Pancreas (tissue), 10 donors: ENCODE measurements around the gene SMARCD3. TPM values are rescaled to one million over a fixed set of nuclear protein-coding genes. Genes with fewer than 3 reads are reported as not detected.

Experiments
- ATAC-seq, 4 donors: fragments of 200-7000 bp; cut with Tn5 transposase; one replicate each; pipeline versions ENCODE4 v1.8.0 to v1.9.1; 2020; ENCODE audit warnings: mild to moderate bottlenecking in 4 of 4, moderate library complexity in 4 of 4
- DNase-seq, 6 donors: peaks; one replicate each; pipeline ENCODE4 v3.0.0-alpha.2; 2020
- FAIRE-seq: peaks from 2 replicates; lab custom pipeline; 2012; peaks lifted over from hg19 to GRCh38; lab: Jason Lieb, UNC
- H3K27ac ChIP-seq, 4 donors: fragments of 200-600 bp; sonication (generic); 1 replicate in 3 of 4; 2 replicates in 1 of 4; pipeline versions ENCODE4 v1.5.0 to v1.8.0; 2020
- H3K27me3 ChIP-seq, 4 donors: fragments of 200-600 bp; one replicate each; pipeline ENCODE4 v1.8.0; 2021
- H3K36me3 ChIP-seq, 3 donors: fragments of 200-600 bp; sonication (generic) in 1 of 3; one replicate each; pipeline versions ENCODE4 v1.5.0 to v1.8.0; 2020 to 2021
- H3K4me1 ChIP-seq, 3 donors: fragments of 200-600 bp; one replicate each; pipeline ENCODE4 v1.8.0; 2021
- H3K4me3 ChIP-seq, 4 donors: fragments of 200-600 bp; sonication (generic) in 2 of 4; one replicate each; pipeline versions ENCODE4 v1.5.0 to v1.8.0; 2020 to 2021
- H3K9me3 ChIP-seq, 4 donors: fragments of 200-600 bp; one replicate each; pipeline ENCODE4 v1.8.0; 2021
- CTCF ChIP-seq, 4 donors: fragments of 200-600 bp; sonication (generic) in 3 of 4; IDR thresholded peaks; one replicate each; pipeline versions ENCODE4 v1.5.0 to v1.8.0; 2021; ENCODE audit warnings: antibody characterized with exemption in 4 of 4
- whole genome bisulfite sequencing, 2 donors: extraction: QIAGEN DNeasy Blood & Tissue Kit; methylation state at CpG; one replicate each; pipeline ENCODE4 v1.1.7; 2013; 5-methylcytosine and 5-hydroxymethylcytosine counted together
- intact Hi-C, 3 donors: fragments of 100-400 bp; cut with DNase I; formaldehyde crosslinking; loops; one replicate each; pipeline versions ENCODE4 v1.11.1 to v1.14.2; 2022
- polyA plus RNA-seq, 2 donors: library from polyadenylated mRNA; stranded (reverse); fragments of 200-250 nt; gene quantifications; one replicate each; pipeline ENCODE4 v1.2.3, GENCODE V29; 2013
- total RNA-seq, 6 donors: library from RNA; stranded (reverse); fragmentation: NEBNext Ultra II Directional in 4 of 6; extraction: Animal tissue kit (Norgen Biotek cat#: 25700) in 4 of 6; gene quantifications; one replicate each; pipeline versions ENCODE4 v1.2.1 to v1.2.4, GENCODE V29; 2021 to 2023
- donor health status: healthy with polysubstance abuse.
- donor health status: DM: no; HTN: no; CAD: no; lungs with moderate emphysema.
- donor health status: DM: no; HTN: no; CAD: no.
- donor health status: control.
- donor health status: control.
- donor health status: Bipolar disorder and iron deficiency.
- donor health status: DM: yes; HTN: yes; CAD: no.
- donor health status: DM: no; HTN: no; CAD: no.
- donor health status: DM: no; HTN: no; CAD: no.
- donor health status: DM: yes; HTN: yes; CAD: no.

SMARCD3 gene
- total and polyA plus RNA-seq, 8 donors, result 13.0 to 69.9 (median 22.7) TPM

- Histone ChIP-seq H3K27me3 (no peaks in the 10 kb centered on the region), H3K27ac (no peak overlapping the region), H3K9me3 (no peaks in the 10 kb centered on the region), H3K4me3 (no peak overlapping the region), H3K4me1 (no peaks in the 10 kb centered on the region), H3K36me3 (no peaks in the 10 kb centered on the region)
- WGBS, 2 donors, result 50 to 65% methylated on average over 12 of the region's 12 CpGs
- TF ChIP-seq CTCF (IDR thresholded peaks at IDR 0.05), result no peak
- intact Hi-C loops, result no loop called here
- no peak for DNase-seq
- ATAC-seq, result no peak
- FAIRE-seq, result no peak
Observed at GRCh38 chr7:151191544-151191943, 57.0 kb downstream of the SMARCD3 start.

DNA sequence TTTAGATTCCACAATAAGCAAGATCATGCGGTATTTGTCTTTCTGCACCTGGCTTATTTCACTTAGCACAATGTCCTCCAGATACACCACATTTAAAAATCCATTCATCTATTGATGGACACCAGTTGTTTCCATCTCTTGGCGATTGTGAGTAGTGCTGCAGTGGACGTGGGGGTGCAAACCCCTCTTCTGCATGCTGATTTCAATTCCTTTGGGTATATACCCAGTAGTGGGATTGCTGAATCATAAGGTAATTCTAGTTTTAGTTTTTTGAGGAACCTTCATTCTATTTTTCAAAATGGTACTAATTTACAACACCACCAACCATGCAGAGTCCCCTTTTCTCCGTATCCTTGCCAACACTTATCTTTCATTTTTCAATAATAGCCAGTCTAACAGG lies 59.5 kb downstream of the SMARCD3 start:
- no peak for TF ChIP-seq CTCF (IDR thresholded peaks at IDR 0.05)
- intact Hi-C loops, result no loop called here
- WGBS, 2 donors, result 53 to 58% methylated on average over 4 of the region's 4 CpGs
- no peak for DNase-seq
- Histone ChIP-seq H3K36me3 (no peaks in the 10 kb centered on the region), H3K9me3 (no peaks in the 10 kb centered on the region), H3K4me3 (no peak overlapping the region), H3K4me1 (no peaks in the 10 kb centered on the region), H3K27ac (no peak overlapping the region), H3K27me3 (no peaks in the 10 kb centered on the region)
- no peak for FAIRE-seq
- ATAC-seq, result no peak

Other genes starting within 250 kb of the SMARCD3 start
- under 1 TPM in 5 of 6 donors, not detected in 1; 0.06 to 0.46 (median 0.20) TPM for gene ATG9B, start 224.2 kb downstream of the SMARCD3 start, total RNA-seq
- 1 to 10 TPM in 1 of 2 donors, under 1 TPM in 1; 0.72 to 1.5 TPM for gene ATG9B, start 224.2 kb downstream of the SMARCD3 start, polyA plus RNA-seq
- gene ABCB8, start 220.2 kb downstream of the SMARCD3 start, total RNA-seq, result 10 to 100 TPM in 3 of 6 donors, 1 to 10 TPM in 3; 6.1 to 18.5 (median 10.1) TPM
- gene ABCB8, start 220.2 kb downstream of the SMARCD3 start, polyA plus RNA-seq, result 10 to 100 TPM; 23.6 to 29.0 TPM
- 1 to 10 TPM in 1 of 6 donors, under 1 TPM in 5; 0.47 to 2.1 (median 0.71) TPM for gene ASIC3, start 200.2 kb downstream of the SMARCD3 start, total RNA-seq
- 1 to 10 TPM; 7.0 to 8.7 TPM for gene ASIC3, start 200.2 kb downstream of the SMARCD3 start, polyA plus RNA-seq
- 1 to 10 TPM; 3.7 to 7.0 (median 4.8) TPM for gene CDK5, start 190.8 kb downstream of the SMARCD3 start, total RNA-seq
- gene CDK5, start 190.8 kb downstream of the SMARCD3 start, polyA plus RNA-seq, result 1 to 10 TPM; 4.6 to 7.8 TPM
- gene SLC4A2, start 189.1 kb downstream of the SMARCD3 start, total RNA-seq, result 100 to 1,000 TPM in 1 of 6 donors, 10 to 100 TPM in 5; 69.2 to 117 (median 85.5) TPM
- gene SLC4A2, start 189.1 kb downstream of the SMARCD3 start, polyA plus RNA-seq, result 100 to 1,000 TPM; 188 to 211 TPM
- gene FASTK, start 167.9 kb downstream of the SMARCD3 start, total RNA-seq, result 10 to 100 TPM; 23.5 to 51.1 (median 35.9) TPM
- gene FASTK, start 167.9 kb downstream of the SMARCD3 start, polyA plus RNA-seq, result 100 to 1,000 TPM; 178 to 265 TPM
- 10 to 100 TPM; 34.5 to 49.8 (median 39.3) TPM for gene TMUB1, start 165.2 kb downstream of the SMARCD3 start, total RNA-seq
- 100 to 1,000 TPM in 1 of 2 donors, 10 to 100 TPM in 1; 52.8 to 103 TPM for gene TMUB1, start 165.2 kb downstream of the SMARCD3 start, polyA plus RNA-seq
- 10 to 100 TPM; 41.5 to 81.0 (median 54.7) TPM for gene AGAP3, start 162.2 kb downstream of the SMARCD3 start, total RNA-seq
- gene AGAP3, start 162.2 kb downstream of the SMARCD3 start, polyA plus RNA-seq, result 10 to 100 TPM; 89.8 to 93.9 TPM
- gene GBX1, start 81.0 kb downstream of the SMARCD3 start, total RNA-seq, result not detected
- not detected for gene GBX1, start 81.0 kb downstream of the SMARCD3 start, polyA plus RNA-seq
- gene ASB10, start 61.4 kb downstream of the SMARCD3 start, total RNA-seq, result not detected
- not detected for gene ASB10, start 61.4 kb downstream of the SMARCD3 start, polyA plus RNA-seq
- not detected for gene H2BK1, start 38.2 kb downstream of the SMARCD3 start, total RNA-seq
- gene H2BK1, start 38.2 kb downstream of the SMARCD3 start, polyA plus RNA-seq, result not detected
- 10 to 100 TPM in 4 of 6 donors, 1 to 10 TPM in 2; 7.1 to 13.6 (median 11.9) TPM for gene ABCF2, start 21.5 kb downstream of the SMARCD3 start, total RNA-seq
- 10 to 100 TPM in 1 of 2 donors, 1 to 10 TPM in 1; 9.7 to 10.9 TPM for gene ABCF2, start 21.5 kb downstream of the SMARCD3 start, polyA plus RNA-seq
- gene CHPF2, start 16.2 kb downstream of the SMARCD3 start, total RNA-seq, result 10 to 100 TPM; 12.8 to 27.9 (median 18.9) TPM
- gene CHPF2, start 16.2 kb downstream of the SMARCD3 start, polyA plus RNA-seq, result 10 to 100 TPM; 35.3 to 38.6 TPM
- 10 to 100 TPM; 23.1 to 30.6 (median 24.0) TPM for gene NUB1, start 93.1 kb upstream of the SMARCD3 start, total RNA-seq
- gene NUB1, start 93.1 kb upstream of the SMARCD3 start, polyA plus RNA-seq, result 10 to 100 TPM; 19.5 to 23.6 TPM
- gene WDR86, start 161.3 kb upstream of the SMARCD3 start, total RNA-seq, result 1 to 10 TPM in 3 of 6 donors, under 1 TPM in 3; 0.28 to 1.7 (median 0.90) TPM
- gene WDR86, start 161.3 kb upstream of the SMARCD3 start, polyA plus RNA-seq, result 1 to 10 TPM in 1 of 2 donors, under 1 TPM in 1; 0.99 to 1.7 TPM
- gene CRYGN, start 191.4 kb upstream of the SMARCD3 start, total RNA-seq, result under 1 TPM in 2 of 6 donors, not detected in 4; 0.09 to 0.18 TPM
- gene CRYGN, start 191.4 kb upstream of the SMARCD3 start, polyA plus RNA-seq, result under 1 TPM; 0.07 to 0.08 TPM